Neuron (in vitro differentiated cells): ENCODE results near the gene OR1F1.

Experiments
- H2AFZ ChIP-seq: one replicate; pipeline ENCODE4 v1.6.1; 2013; ENCODE audit warnings: low read depth, mild to moderate bottlenecking, inconsistent platforms, low read length, moderate library complexity
- H3K27me3 ChIP-seq: one replicate; pipeline ENCODE4 v1.6.1; 2013; ENCODE audit warnings: low read length; ENCODE audit not compliant: insufficient read depth
- H3K36me3 ChIP-seq: one replicate; pipeline ENCODE4 v1.6.1; 2013; ENCODE audit warnings: low read length; ENCODE audit not compliant: insufficient read depth
- H3K4me1 ChIP-seq: one replicate; pipeline ENCODE4 v1.6.1; 2013; ENCODE audit warnings: low read length; ENCODE audit not compliant: insufficient read depth
- H3K4me3 ChIP-seq: 2 replicates; pipeline ENCODE4 v1.5.1; 2013; ENCODE audit warnings: mild to moderate bottlenecking, low read length, moderate library complexity
- H3K9me3 ChIP-seq: one replicate; pipeline ENCODE4 v1.6.1; 2013; ENCODE audit warnings: low read length

Gene OR1F1

DNA sequence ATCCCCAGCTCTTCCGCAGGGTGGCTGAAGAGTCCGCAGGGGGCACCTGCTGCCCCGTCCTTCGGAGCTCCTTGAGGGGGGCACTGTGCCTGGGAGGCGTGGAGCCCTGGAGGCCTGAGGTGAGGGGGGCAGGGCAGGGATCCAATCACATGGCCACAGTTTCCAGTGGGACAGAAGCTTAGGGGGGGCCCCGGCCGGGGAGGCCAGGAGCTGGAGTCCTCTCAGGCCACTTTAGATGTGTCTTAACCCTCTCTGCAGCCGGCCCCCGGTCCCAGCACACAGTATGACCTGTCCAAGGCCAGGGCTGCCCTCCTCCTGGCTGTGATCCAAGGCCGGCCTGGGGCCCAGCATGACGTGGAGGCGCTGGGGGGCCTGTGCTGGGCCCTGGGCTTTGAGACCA, 42.3 kb upstream of the OR1F1 start:
- H3K4me1 ChIP-seq: peaks cover 5% of the 10 kb centered on the region
- no peak overlapping the region for H2AFZ ChIP-seq
- H3K36me3 ChIP-seq: peaks cover 19% of the 10 kb centered on the region
- H3K4me3 ChIP-seq: no peak overlapping the region
- no peaks in the 10 kb centered on the region for H3K27me3 ChIP-seq
- no peaks in the 10 kb centered on the region for H3K9me3 ChIP-seq

DNA sequence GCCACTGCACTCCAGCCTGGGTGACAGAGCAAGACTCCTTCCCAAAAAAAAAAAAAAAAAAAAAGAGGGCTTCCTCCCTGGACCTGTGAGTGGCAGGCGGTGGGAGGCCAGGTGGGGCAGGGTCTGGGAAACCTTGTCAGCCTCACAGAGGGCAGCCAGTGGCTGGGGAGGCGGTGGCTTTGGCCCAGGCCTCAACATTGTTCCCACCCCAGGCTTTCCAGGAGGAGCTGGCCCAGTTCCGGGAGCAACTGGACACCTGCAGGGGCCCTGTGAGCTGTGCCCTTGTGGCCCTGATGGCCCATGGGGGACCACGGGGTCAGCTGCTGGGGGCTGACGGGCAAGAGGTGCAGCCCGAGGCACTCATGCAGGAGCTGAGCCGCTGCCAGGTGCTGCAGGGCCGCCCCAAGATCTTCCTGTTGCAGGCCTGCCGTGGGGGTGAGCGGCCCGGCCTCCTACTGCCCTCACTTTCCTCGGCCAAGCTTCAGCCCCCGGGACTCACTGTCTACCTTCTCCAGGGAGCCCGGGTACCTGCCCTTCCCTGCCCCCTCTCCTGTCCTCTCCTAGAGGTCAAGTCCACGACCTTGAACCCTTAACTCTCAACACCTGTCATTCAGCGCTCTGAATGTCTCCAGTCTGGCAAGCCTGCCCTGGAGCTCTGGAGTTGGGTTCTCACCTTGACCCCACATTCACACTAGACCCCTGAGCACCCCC, 40.8 kb upstream of the OR1F1 start:
- peaks cover 5% of the 10 kb centered on the region for H3K4me1 ChIP-seq
- no peak overlapping the region for H3K4me3 ChIP-seq
- no peaks in the 10 kb centered on the region for H3K27me3 ChIP-seq
- no peak overlapping the region for H2AFZ ChIP-seq
- no peaks in the 10 kb centered on the region for H3K9me3 ChIP-seq
- H3K36me3 ChIP-seq: peaks cover 6% of the 10 kb centered on the region

DNA sequence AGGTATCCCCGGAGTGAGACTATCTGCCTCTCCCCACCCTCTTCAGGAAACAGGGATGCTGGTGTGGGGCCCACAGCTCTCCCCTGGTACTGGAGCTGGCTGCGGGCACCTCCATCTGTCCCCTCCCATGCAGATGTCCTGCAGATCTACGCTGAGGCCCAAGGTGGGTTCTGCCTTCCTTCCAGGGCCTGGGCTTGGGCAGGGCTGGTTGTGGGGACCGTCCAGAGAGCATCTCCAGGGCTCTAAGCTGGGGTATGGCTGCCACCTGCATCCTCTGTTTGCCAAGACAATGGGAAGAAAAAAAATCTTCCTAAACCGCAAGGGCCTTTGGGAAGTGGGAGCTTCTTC, 40.3 kb upstream of the OR1F1 start:
- Histone ChIP-seq H2AFZ (no peak overlapping the region), H3K27me3 (no peaks in the 10 kb centered on the region), H3K9me3 (no peaks in the 10 kb centered on the region), H3K4me1 (peaks cover 5% of the 10 kb centered on the region), H3K4me3 (no peak overlapping the region), H3K36me3 (peaks cover under 1% of the 10 kb centered on the region)

DNA sequence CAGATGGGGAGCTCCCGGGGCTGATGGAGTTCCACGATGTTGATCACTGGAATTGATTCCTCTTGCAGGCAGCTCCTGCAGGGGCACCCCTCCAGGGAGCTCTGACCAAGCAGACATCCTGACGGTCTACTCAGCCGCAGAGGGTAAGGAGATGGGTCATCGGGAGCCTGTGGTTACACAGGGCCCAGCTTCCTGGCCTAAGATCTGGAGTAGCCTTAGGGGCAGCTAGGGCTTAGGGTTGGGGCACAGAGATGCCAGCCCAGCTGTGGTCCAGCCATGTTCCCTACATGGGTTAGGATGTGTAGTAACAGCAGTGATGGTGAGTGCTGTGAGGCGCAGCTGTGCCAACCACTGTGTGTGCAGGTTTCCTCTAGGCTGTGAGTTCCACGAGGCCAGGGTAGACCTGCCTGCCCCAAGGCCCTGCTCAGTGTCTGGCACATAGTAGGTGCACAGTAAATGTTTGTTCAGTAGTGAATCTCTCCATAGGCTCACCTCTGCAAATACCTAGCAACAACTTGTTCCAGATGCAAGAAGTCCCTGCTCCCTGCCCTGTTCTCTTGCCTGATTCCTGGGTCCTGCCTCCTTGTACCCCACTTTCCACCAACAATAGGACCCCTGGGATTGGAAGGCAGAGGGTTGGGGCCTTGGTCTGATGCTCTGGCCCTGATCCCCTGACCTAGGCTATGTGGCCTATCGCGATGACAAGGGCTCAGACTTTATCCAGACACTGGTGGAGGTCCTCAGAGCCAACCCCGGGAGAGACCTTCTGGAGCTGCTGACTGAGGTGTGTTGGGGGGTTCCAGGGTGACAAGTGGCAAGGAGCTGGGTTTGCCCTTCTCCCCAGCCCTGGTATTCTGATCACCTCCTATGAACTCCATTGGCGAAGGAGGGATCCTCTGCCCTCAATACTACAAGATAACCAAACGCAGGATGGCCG, 39.5 kb upstream of the OR1F1 start:
- H3K9me3 ChIP-seq: no peaks in the 10 kb centered on the region

DNA sequence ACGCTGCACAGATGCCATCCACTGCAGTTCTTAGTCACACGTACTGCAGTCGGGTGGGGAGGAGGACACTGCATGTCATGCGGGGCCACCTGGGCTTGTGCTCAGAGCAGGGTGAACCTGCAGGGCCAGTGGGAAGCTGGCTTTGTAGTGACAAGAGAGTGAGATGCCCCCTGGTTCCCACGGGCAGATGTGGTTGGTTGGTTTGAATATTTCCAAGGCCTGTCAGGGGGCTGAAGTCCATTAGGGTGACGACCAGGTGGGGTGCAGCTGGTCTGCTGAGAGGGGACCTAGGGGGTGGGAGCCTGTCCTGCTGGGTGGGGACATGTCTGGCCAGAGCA, 38.8 kb upstream of the OR1F1 start:
- Histone ChIP-seq H3K4me1 (peaks cover 5% of the 10 kb centered on the region), H3K36me3 (no peaks in the 10 kb centered on the region), H2AFZ (peak overlapping the region; percentile 50), H3K27me3 (no peaks in the 10 kb centered on the region), H3K9me3 (no peaks in the 10 kb centered on the region), H3K4me3 (peak overlapping the region; percentile 71)

More for the DNA sequence above, 39.5 kb upstream of the OR1F1 start:
- H3K4me1 ChIP-seq: peaks cover 5% of the 10 kb centered on the region
- H3K27me3 ChIP-seq: no peaks in the 10 kb centered on the region
- no peaks in the 10 kb centered on the region for H3K36me3 ChIP-seq
- H3K4me3 ChIP-seq: no peak overlapping the region
- no peak overlapping the region for H2AFZ ChIP-seq

DNA sequence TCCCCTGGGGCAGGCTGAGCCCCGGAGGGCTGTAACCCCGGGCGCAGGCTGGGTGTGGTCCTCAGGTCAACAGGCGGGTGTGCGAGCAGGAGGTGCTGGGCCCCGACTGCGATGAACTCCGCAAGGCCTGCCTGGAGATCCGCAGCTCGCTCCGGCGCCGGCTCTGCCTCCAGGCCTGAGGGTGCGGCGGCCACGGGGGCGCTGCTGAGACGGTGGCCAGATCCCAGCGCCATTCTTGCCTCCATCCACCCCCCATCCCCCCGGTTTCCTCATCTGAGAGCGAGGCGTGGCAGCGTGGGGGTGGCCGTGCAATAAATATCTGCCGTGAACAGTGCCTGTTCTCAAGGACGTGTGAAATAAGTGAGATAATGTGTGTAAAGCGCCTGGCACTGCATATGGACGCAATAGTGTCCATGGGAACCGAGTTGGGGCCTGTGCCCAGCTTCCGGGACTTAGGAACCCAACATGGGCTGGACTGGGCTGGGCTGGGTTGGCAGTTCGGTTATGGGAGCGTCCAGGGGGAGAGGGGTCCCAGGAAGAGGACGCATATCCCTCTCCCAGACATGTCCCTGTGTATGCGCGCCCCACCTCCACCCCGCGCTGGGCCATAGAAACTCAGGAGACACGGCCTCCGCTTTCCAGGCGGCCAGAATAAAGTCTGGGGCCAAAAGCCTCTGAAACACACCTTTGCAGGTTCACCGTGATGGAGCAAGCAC, 38.2 kb upstream of the OR1F1 start:
- no peaks in the 10 kb centered on the region for H3K9me3 ChIP-seq
- peaks cover 5% of the 10 kb centered on the region for H3K4me1 ChIP-seq
- H3K36me3 ChIP-seq: no peaks in the 10 kb centered on the region
- peak overlapping the region; percentile 71 for H3K4me3 ChIP-seq
- H2AFZ ChIP-seq: peak overlapping the region; percentile 50
- H3K27me3 ChIP-seq: no peaks in the 10 kb centered on the region

DNA sequence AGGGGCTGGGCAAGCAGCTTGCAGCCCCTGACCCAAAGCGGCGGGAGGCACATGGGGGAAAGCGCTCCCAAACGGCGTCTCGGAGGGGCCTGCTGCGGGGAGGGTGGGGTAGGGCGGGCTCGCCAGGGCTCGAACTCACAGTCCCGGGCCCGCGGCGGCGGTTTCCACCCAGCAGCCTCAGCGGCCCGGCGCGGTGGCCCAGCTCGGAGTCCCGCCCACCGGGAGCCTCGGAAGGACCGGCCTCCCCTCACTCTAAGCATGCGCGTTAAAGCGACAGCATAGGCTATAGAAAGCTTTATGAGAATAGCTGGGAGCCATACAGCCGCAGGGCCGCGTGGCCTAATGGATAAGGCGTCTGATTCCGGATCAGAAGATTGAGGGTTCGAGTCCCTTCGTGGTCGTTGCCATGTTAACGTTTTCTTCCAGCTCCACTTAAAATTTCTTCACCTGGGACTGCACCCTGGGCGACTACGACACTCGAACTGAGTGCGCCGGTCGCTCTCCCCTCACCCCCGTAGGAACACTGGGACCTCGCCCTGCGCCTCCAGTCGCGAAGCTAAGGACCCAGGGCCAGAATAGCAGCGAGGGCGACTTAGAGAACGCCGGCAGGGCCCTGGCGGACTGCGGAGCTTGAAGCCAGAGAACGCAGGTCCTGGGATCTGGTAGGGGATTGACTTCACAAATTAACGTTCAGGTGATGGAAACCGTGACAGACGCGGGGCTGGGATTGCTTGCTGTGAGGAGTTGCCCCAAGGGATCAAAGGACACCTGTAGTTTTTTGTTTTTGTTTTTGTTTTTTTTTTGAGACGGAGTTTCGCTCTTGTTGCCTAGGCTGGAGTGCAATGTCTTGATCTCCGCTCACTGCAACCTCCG, 37.4 kb upstream of the OR1F1 start:
- peaks cover 5% of the 10 kb centered on the region for H3K4me1 ChIP-seq
- H3K27me3 ChIP-seq: no peaks in the 10 kb centered on the region
- H3K9me3 ChIP-seq: no peaks in the 10 kb centered on the region
- peak overlapping the region; percentile 71 for H3K4me3 ChIP-seq
- peak overlapping the region; percentile 50 for H2AFZ ChIP-seq
- no peaks in the 10 kb centered on the region for H3K36me3 ChIP-seq

DNA sequence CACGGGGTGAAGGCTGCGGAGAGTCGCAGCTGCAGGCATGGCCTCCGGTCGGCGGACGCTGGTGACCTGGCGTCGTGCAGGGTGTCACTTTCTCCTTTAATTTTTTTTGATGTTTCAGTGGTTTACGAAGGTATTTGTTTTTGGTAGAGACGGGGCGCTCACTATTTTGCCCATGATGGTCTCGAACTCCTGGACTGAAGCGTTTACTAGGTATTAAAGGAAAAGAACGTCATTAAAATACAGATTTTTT, 36.1 kb upstream of the OR1F1 start:
- Histone ChIP-seq H3K9me3 (no peaks in the 10 kb centered on the region), H3K27me3 (no peaks in the 10 kb centered on the region), H3K4me3 (peak overlapping the region; percentile 47), H3K4me1 (peaks cover 5% of the 10 kb centered on the region), H3K36me3 (no peaks in the 10 kb centered on the region), H2AFZ (no peak overlapping the region)

DNA sequence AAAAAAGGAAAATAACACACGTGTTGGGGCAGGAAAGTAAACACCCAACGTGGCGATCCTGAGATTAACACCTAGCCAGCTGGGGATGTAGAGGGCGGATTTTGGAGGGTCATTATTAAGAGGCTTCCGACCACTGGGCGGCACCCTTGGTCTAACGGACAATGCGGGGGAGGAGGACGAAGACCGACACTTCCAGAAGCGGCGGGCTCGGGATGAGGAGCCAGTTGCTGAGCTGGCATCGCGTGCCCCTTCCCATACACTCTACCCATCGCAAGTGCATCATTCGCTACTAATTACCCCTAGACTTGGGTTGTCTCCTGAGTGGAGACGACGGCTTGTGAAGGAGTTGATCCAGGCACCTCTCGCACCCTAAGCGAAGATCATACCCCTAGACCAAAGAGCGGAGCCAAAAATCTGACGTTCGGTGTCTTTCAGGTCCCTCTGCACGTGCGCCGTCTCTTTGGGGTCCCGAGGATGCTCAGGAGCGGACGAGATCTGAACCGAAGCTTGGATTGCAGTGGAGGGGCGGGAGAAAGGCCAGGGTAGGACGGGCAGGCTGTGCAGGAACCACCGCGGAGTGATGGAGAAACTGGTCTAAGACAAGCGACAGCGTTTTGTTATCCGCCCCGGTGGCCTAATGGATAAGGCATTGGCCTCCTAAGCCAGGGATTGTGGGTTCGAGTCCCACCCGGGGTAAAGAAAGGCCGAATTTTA, 35.6 kb upstream of the OR1F1 start:
- Histone ChIP-seq H3K9me3 (no peaks in the 10 kb centered on the region), H3K4me3 (peak overlapping the region; percentile 47), H3K27me3 (peaks cover under 1% of the 10 kb centered on the region), H3K36me3 (no peaks in the 10 kb centered on the region), H3K4me1 (peaks cover 5% of the 10 kb centered on the region), H2AFZ (peak overlapping the region; percentile 6)

DNA sequence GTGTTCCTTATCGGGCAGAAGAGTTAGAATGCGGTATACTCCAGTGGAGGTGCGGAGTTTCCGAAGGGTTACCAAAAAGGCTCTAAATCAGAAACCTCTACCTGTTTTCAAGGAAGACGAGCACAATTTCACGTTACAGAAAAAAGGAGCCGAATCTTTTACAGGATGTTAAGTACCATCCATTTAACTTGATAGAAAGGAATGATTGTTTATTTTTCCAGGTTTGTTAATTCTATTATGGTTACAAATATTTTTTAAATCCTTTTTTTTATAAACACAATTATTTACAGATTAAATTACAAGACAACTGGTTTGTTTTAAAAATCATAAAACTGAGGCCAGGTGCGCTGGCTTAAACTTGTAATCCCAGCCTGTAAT, 35.0 kb upstream of the OR1F1 start:
- Histone ChIP-seq H3K9me3 (no peaks in the 10 kb centered on the region), H2AFZ (no peak overlapping the region), H3K27me3 (peaks cover 3% of the 10 kb centered on the region), H3K36me3 (no peaks in the 10 kb centered on the region), H3K4me1 (peaks cover 7% of the 10 kb centered on the region), H3K4me3 (peak overlapping the region; percentile 47)

DNA sequence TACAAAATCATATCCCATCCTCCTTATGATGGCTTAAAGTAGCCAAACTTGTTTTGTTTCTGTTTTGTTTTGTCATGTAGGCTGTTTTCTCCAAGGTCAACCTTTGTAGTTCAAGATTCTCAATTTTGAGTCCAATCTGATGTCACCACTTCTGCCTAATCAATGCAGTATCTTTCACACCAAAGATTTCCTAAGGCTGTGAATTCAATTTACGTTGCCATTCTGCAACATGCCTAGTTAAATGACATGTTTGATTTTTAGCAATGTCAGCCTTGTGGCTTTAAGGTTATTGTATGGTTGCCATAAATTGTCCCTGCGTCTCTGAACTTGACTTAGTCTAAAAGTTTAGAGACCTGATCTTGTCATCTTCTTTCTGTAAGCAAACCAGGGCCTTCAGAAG, 32.8 kb upstream of the OR1F1 start:
- peaks cover 3% of the 10 kb centered on the region for H3K4me1 ChIP-seq
- peaks cover 3% of the 10 kb centered on the region for H3K27me3 ChIP-seq
- H3K9me3 ChIP-seq: no peaks in the 10 kb centered on the region
- no peaks in the 10 kb centered on the region for H3K36me3 ChIP-seq
- H3K4me3 ChIP-seq: no peak overlapping the region
- no peak overlapping the region for H2AFZ ChIP-seq

DNA sequence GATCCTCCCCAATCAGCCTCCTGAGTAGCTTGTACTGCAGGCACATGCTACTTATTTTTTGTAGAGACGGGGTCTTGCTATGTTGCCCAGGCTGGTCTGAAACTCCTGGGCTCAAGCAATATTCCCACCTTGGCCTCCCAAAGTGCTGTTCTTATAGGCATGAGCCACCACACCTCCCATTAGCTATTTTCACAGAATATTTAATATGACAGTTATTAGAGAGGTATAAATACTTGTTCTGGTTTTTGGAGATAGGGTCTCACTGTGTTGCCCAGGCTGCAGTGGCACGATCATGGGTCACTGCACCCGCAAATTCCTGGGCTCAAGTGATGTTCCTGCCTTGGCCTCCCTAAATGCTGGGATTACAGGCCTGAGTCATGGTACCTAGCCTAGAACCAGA, 32.0 kb upstream of the OR1F1 start:
- H3K9me3 ChIP-seq: no peaks in the 10 kb centered on the region
- H2AFZ ChIP-seq: no peak overlapping the region
- H3K27me3 ChIP-seq: peaks cover 3% of the 10 kb centered on the region
- peaks cover 3% of the 10 kb centered on the region for H3K4me1 ChIP-seq
- H3K4me3 ChIP-seq: no peak overlapping the region
- H3K36me3 ChIP-seq: no peaks in the 10 kb centered on the region
